Glutamatergic neuron (in vitro differentiated cells): ENCODE results near the gene PPP5C. TPM values are rescaled to one million over a fixed set of nuclear protein-coding genes. Genes with fewer than 3 reads are reported as not detected.

Experiments
- DNase-seq: peaks from one replicate; pipeline ENCODE4 v3.0.0; 2022
- H3K27ac Mint-ChIP-seq: one replicate; pipeline ENCODE4 v1.8.0; 2020; ENCODE audit warnings: mild to moderate bottlenecking, mixed read lengths, inconsistent platforms; ENCODE audit not compliant: unreplicated experiment
- H3K27me3 Mint-ChIP-seq: one replicate; pipeline ENCODE4 v1.8.0; 2020; ENCODE audit warnings: mild to moderate bottlenecking, moderate library complexity, mixed read lengths, inconsistent platforms; ENCODE audit not compliant: unreplicated experiment
- H3K36me3 Mint-ChIP-seq: one replicate; pipeline ENCODE4 v1.8.0; 2020; ENCODE audit warnings: mild to moderate bottlenecking, mixed read lengths, inconsistent platforms; ENCODE audit not compliant: unreplicated experiment
- H3K4me1 Mint-ChIP-seq: one replicate; pipeline ENCODE4 v1.8.0; 2020; ENCODE audit warnings: mild to moderate bottlenecking, low read depth, mixed read lengths, inconsistent platforms; ENCODE audit not compliant: unreplicated experiment
- H3K4me3 Mint-ChIP-seq: one replicate; pipeline ENCODE4 v1.8.0; 2020; ENCODE audit warnings: mild to moderate bottlenecking, mixed read lengths, inconsistent platforms; ENCODE audit not compliant: unreplicated experiment
- H3K9me3 Mint-ChIP-seq: one replicate; pipeline ENCODE4 v1.8.0; 2020; ENCODE audit warnings: mild to moderate bottlenecking, moderate library complexity, mixed read lengths, inconsistent platforms; ENCODE audit not compliant: unreplicated experiment
- CTCF ChIP-seq: fragments of 200-600 bp; sonication (generic); IDR thresholded peaks from one replicate; pipeline ENCODE4 v1.5.0; 2021; ENCODE audit not compliant: partially characterized antibody, unreplicated experiment
- total RNA-seq: library from RNA; stranded (reverse); fragmentation: NEBNext Ultra II Directional; extraction: Animal tissue kit (Norgen Biotek cat#: 25700); gene quantifications from one replicate; pipeline ENCODE4 v1.2.1, GENCODE V29; 2021; ENCODE audit not compliant: unreplicated experiment

PPP5C gene
- total RNA-seq, 1 donor from 2014 or later = 85.8 TPM

- H3K36me3 Mint-ChIP-seq = peaks cover 19% of the 10 kb centered on the region
- DNase-seq = no peak
- H3K4me3 Mint-ChIP-seq = no peak overlapping the region
- TF ChIP-seq CTCF = no peak
- no peaks in the 10 kb centered on the region for H3K27me3 Mint-ChIP-seq
- peaks cover 10% of the 10 kb centered on the region for H3K4me1 Mint-ChIP-seq
- no peak overlapping the region for H3K27ac Mint-ChIP-seq
- H3K9me3 Mint-ChIP-seq = peaks cover 2% of the 10 kb centered on the region
Measured at GRCh38 chr19:46385636-46386035, 38.7 kb downstream of the PPP5C start.

GRCh38 chr19:46386151-46386550, 39.3 kb downstream of the PPP5C start:
- peaks cover 19% of the 10 kb centered on the region for H3K36me3 Mint-ChIP-seq
- H3K27ac Mint-ChIP-seq = no peak overlapping the region
- no peaks in the 10 kb centered on the region for H3K27me3 Mint-ChIP-seq
- peaks cover 2% of the 10 kb centered on the region for H3K9me3 Mint-ChIP-seq
- peaks cover 10% of the 10 kb centered on the region for H3K4me1 Mint-ChIP-seq
- no peak for DNase-seq
- no peak for TF ChIP-seq CTCF
- H3K4me3 Mint-ChIP-seq = no peak overlapping the region

- peaks cover 18% of the 10 kb centered on the region for H3K36me3 Mint-ChIP-seq
- peaks cover 2% of the 10 kb centered on the region for H3K9me3 Mint-ChIP-seq
- no peak overlapping the region for H3K27ac Mint-ChIP-seq
- DNase-seq = no peak
- peaks cover 10% of the 10 kb centered on the region for H3K4me1 Mint-ChIP-seq
- H3K27me3 Mint-ChIP-seq = no peaks in the 10 kb centered on the region
- no peak for TF ChIP-seq CTCF
- no peak overlapping the region for H3K4me3 Mint-ChIP-seq
Measured at GRCh38 chr19:46386996-46387712, 40.3 kb downstream of the PPP5C start.

GRCh38 chr19:46387713-46388130, 40.8 kb downstream of the PPP5C start:
- H3K4me1 Mint-ChIP-seq = peaks cover 15% of the 10 kb centered on the region
- no peak overlapping the region for H3K27ac Mint-ChIP-seq
- no peak for TF ChIP-seq CTCF
- peaks cover 5% of the 10 kb centered on the region for H3K9me3 Mint-ChIP-seq
- H3K27me3 Mint-ChIP-seq = no peaks in the 10 kb centered on the region
- H3K4me3 Mint-ChIP-seq = no peak overlapping the region
- peaks cover 13% of the 10 kb centered on the region for H3K36me3 Mint-ChIP-seq
- no peak for DNase-seq

- Mint-ChIP-seq H3K4me3 (no peak overlapping the region), H3K4me1 (peaks cover 23% of the 10 kb centered on the region), H3K36me3 (peaks cover 11% of the 10 kb centered on the region), H3K27ac (no peak overlapping the region), H3K27me3 (no peaks in the 10 kb centered on the region), H3K9me3 (peaks cover 5% of the 10 kb centered on the region)
- no peak for DNase-seq
- TF ChIP-seq CTCF = no peak
Measured at GRCh38 chr19:46388311-46389095, 41.6 kb downstream of the PPP5C start.
